HG03060 (cell line): ENCODE measurements around the gene OSCP1.
A peak's percentile ranks its signal among the peaks of the same experiment; 100 is the strongest.

ENCODE experiments used
- ATAC-seq: cut with Tn5 transposase; IDR thresholded peaks from one replicate; pipeline ENCODE4 v1.9.1; 2021; ENCODE audit warnings: low read depth, moderate number of reproducible peaks; ENCODE audit not compliant: unreplicated experiment

Gene OSCP1

GRCh38 chr1:36411674-36412648 is 38.3 kb downstream of the OSCP1 start:
- ATAC-seq: no peak

- no peak for ATAC-seq
Observed at GRCh38 chr1:36408479-36408878, 41.8 kb downstream of the OSCP1 start.

GRCh38 chr1:36406440-36406839 is 43.8 kb downstream of the OSCP1 start:
- ATAC-seq: no peak

- no peak for ATAC-seq
Observed at GRCh38 chr1:36402504-36402890, 47.8 kb downstream of the OSCP1 start.

GRCh38 chr1:36401602-36402503 is 48.4 kb downstream of the OSCP1 start:
- no peak for ATAC-seq

- ATAC-seq: no peak
Observed at GRCh38 chr1:36400825-36401601, 49.2 kb downstream of the OSCP1 start.

- no peak for ATAC-seq
Observed at GRCh38 chr1:36400514-36400824, 49.8 kb downstream of the OSCP1 start.

GRCh38 chr1:36398370-36398977 is 51.8 kb downstream of the OSCP1 start:
- no peak for ATAC-seq

- ATAC-seq: peak; percentile 53
Observed at GRCh38 chr1:36397378-36398230, 52.6 kb downstream of the OSCP1 start, which contains the start of gene LSM10. LSM10 (minus strand) TSS chr1:36397908; CDS start chr1:36394129, 3,779 bp downstream.

- no peak for ATAC-seq
Observed at GRCh38 chr1:36397083-36397377, 53.2 kb downstream of the OSCP1 start.

GRCh38 chr1:36396359-36396758 is 53.9 kb downstream of the OSCP1 start:
- ATAC-seq: no peak

GRCh38 chr1:36393686-36394085 is 56.6 kb downstream of the OSCP1 start:
- no peak for ATAC-seq

- no peak for ATAC-seq
Observed at GRCh38 chr1:36392836-36393235, 57.4 kb downstream of the OSCP1 start.

GRCh38 chr1:36391271-36391670 is 59.0 kb downstream of the OSCP1 start:
- no peak for ATAC-seq

- ATAC-seq: no peak
Observed at GRCh38 chr1:36390411-36390810, 59.8 kb downstream of the OSCP1 start.

- ATAC-seq: no peak
Observed at GRCh38 chr1:36389999-36390398, 60.3 kb downstream of the OSCP1 start.

- ATAC-seq: no peak
Observed at GRCh38 chr1:36389261-36389660, 61.0 kb downstream of the OSCP1 start.

- no peak for ATAC-seq
Observed at GRCh38 chr1:36387141-36387949, 62.9 kb downstream of the OSCP1 start.
